ENCODE results near the gene SIRT1. TPM values are rescaled to one million over a fixed set of nuclear protein-coding genes. Genes with fewer than 3 reads are reported as not detected.

Gene SIRT1
- total RNA-seq, 1 donor from 2014 or later = 11.8 TPM

GRCh38 chr10:67924136-67924535, 39.7 kb downstream of the SIRT1 start:
- no peak overlapping the region for H3K9ac ChIP-seq (ENCODE audit: low read length)
- FAIRE-seq (peak; percentile 52), DNase-seq (ENCODE audit: low read depth) (no peak)
- H3K9me3 Mint-ChIP-seq (ENCODE audit: unreplicated experiment) = no peaks in the 10 kb centered on the region
- no peak overlapping the region for H2AFZ ChIP-seq (ENCODE audit: low read depth, low read length)
- H3K4me1 Mint-ChIP-seq (ENCODE audit: low read depth, unreplicated experiment) = peaks cover 9% of the 10 kb centered on the region
- H3K4me3 ChIP-seq (ENCODE audit: insufficient read depth, low read depth, low read length) = no peak overlapping the region
- H3K9me3 ChIP-seq (ENCODE audit: insufficient read depth, low read depth, low read length) = no peaks in the 10 kb centered on the region
- peaks cover 4% of the 10 kb centered on the region for H3K79me2 ChIP-seq (ENCODE audit: insufficient read depth, low read length)
- H3K27ac Mint-ChIP-seq (ENCODE audit: unreplicated experiment) = no peak overlapping the region
- H3K27me3 ChIP-seq (ENCODE audit: insufficient read depth, low read length) = no peaks in the 10 kb centered on the region
- H3K36me3 ChIP-seq (ENCODE audit: insufficient read depth, low read length) = peaks cover 26% of the 10 kb centered on the region
- H3K4me3 Mint-ChIP-seq (ENCODE audit: unreplicated experiment) = no peak overlapping the region
- H4K20me1 ChIP-seq (ENCODE audit: insufficient read depth, low read length) = peaks cover 4% of the 10 kb centered on the region
- TF ChIP-seq EZH2 (IDR thresholded peaks at IDR 0.05; ENCODE audit: insufficient read depth, low read length) = no peak
- TF ChIP-seq CTCF (IDR thresholded peaks at IDR 0.05; ENCODE audit: insufficient read depth, low read depth, low read length) = no peak
- no peaks in the 10 kb centered on the region for H3K4me1 ChIP-seq (ENCODE audit: insufficient read depth, low read length)
- no peak overlapping the region for H3K27ac ChIP-seq (ENCODE audit: low read depth, low read length)
- no peaks in the 10 kb centered on the region for H3K27me3 Mint-ChIP-seq (ENCODE audit: low read depth, unreplicated experiment)
- H3K36me3 Mint-ChIP-seq (ENCODE audit: low read depth, unreplicated experiment) = peaks cover 13% of the 10 kb centered on the region
- H3K4me2 ChIP-seq (ENCODE audit: low read length) = no peak overlapping the region

GRCh38 chr10:67925449-67926005, 41.1 kb downstream of the SIRT1 start:
- no peak overlapping the region for H3K4me3 ChIP-seq (ENCODE audit: insufficient read depth, low read depth, low read length)
- peaks cover 4% of the 10 kb centered on the region for H4K20me1 ChIP-seq (ENCODE audit: insufficient read depth, low read length)
- H3K4me1 Mint-ChIP-seq (ENCODE audit: low read depth, unreplicated experiment) = peaks cover 9% of the 10 kb centered on the region
- no peak for TF ChIP-seq CTCF (IDR thresholded peaks at IDR 0.05; ENCODE audit: insufficient read depth, low read depth, low read length)
- TF ChIP-seq EZH2 (IDR thresholded peaks at IDR 0.05; ENCODE audit: insufficient read depth, low read length) = no peak
- no peaks in the 10 kb centered on the region for H3K4me1 ChIP-seq (ENCODE audit: insufficient read depth, low read length)
- no peaks in the 10 kb centered on the region for H3K9me3 Mint-ChIP-seq (ENCODE audit: unreplicated experiment)
- peaks cover 4% of the 10 kb centered on the region for H3K79me2 ChIP-seq (ENCODE audit: insufficient read depth, low read length)
- H3K27me3 ChIP-seq (ENCODE audit: insufficient read depth, low read length) = no peaks in the 10 kb centered on the region
- no peaks in the 10 kb centered on the region for H3K9me3 ChIP-seq (ENCODE audit: insufficient read depth, low read depth, low read length)
- no peak overlapping the region for H2AFZ ChIP-seq (ENCODE audit: low read depth, low read length)
- peaks cover 14% of the 10 kb centered on the region for H3K36me3 Mint-ChIP-seq (ENCODE audit: low read depth, unreplicated experiment)
- FAIRE-seq (peak; percentile 83), DNase-seq (ENCODE audit: low read depth) (peak; percentile 56)
- no peak overlapping the region for H3K4me3 Mint-ChIP-seq (ENCODE audit: unreplicated experiment)
- no peak overlapping the region for H3K9ac ChIP-seq (ENCODE audit: low read length)
- peaks cover 31% of the 10 kb centered on the region for H3K36me3 ChIP-seq (ENCODE audit: insufficient read depth, low read length)
- H3K27me3 Mint-ChIP-seq (ENCODE audit: low read depth, unreplicated experiment) = no peaks in the 10 kb centered on the region
- H3K27ac Mint-ChIP-seq (ENCODE audit: unreplicated experiment) = no peak overlapping the region
- H3K27ac ChIP-seq (ENCODE audit: low read depth, low read length) = no peak overlapping the region
- no peak overlapping the region for H3K4me2 ChIP-seq (ENCODE audit: low read length)

GRCh38 chr10:67926951-67927350, 42.5 kb downstream of the SIRT1 start:
- peaks cover 4% of the 10 kb centered on the region for H4K20me1 ChIP-seq (ENCODE audit: insufficient read depth, low read length)
- H3K4me1 ChIP-seq (ENCODE audit: insufficient read depth, low read length) = no peaks in the 10 kb centered on the region
- Mint-ChIP-seq H3K27me3 (ENCODE audit: low read depth, unreplicated experiment) (no peaks in the 10 kb centered on the region), H3K36me3 (ENCODE audit: low read depth, unreplicated experiment) (peaks cover 21% of the 10 kb centered on the region), H3K27ac (ENCODE audit: unreplicated experiment) (peak overlapping the region; percentile 7), H3K4me3 (ENCODE audit: unreplicated experiment) (no peak overlapping the region), H3K9me3 (ENCODE audit: unreplicated experiment) (no peaks in the 10 kb centered on the region), H3K4me1 (ENCODE audit: low read depth, unreplicated experiment) (peaks cover 9% of the 10 kb centered on the region)
- H2AFZ ChIP-seq (ENCODE audit: low read depth, low read length) = no peak overlapping the region
- no peaks in the 10 kb centered on the region for H3K9me3 ChIP-seq (ENCODE audit: insufficient read depth, low read depth, low read length)
- H3K27me3 ChIP-seq (ENCODE audit: insufficient read depth, low read length) = no peaks in the 10 kb centered on the region
- H3K36me3 ChIP-seq (ENCODE audit: insufficient read depth, low read length) = peaks cover 32% of the 10 kb centered on the region
- H3K79me2 ChIP-seq (ENCODE audit: insufficient read depth, low read length) = peaks cover 4% of the 10 kb centered on the region
- FAIRE-seq (no peak), DNase-seq (ENCODE audit: low read depth) (peak; percentile 22)
- TF ChIP-seq CTCF (IDR thresholded peaks at IDR 0.05; ENCODE audit: insufficient read depth, low read depth, low read length) (no peak), EZH2 (IDR thresholded peaks at IDR 0.05; ENCODE audit: insufficient read depth, low read length) (no peak)
- no peak overlapping the region for H3K4me3 ChIP-seq (ENCODE audit: insufficient read depth, low read depth, low read length)
- H3K9ac ChIP-seq (ENCODE audit: low read length) = no peak overlapping the region
- no peak overlapping the region for H3K4me2 ChIP-seq (ENCODE audit: low read length)
- no peak overlapping the region for H3K27ac ChIP-seq (ENCODE audit: low read depth, low read length)

All from astrocyte (in vitro differentiated cells and primary cell).